Naive B cell (primary cell): Measurements from ENCODE around the gene CLASP1. TPM values are rescaled to one million over a fixed set of nuclear protein-coding genes. Genes with fewer than 3 reads are reported as not detected.
A peak's percentile ranks its signal among the peaks of the same experiment; 100 is the strongest.
"Not testable (repeated sequence)": the region's sequence is repeated elsewhere in the genome, so short reads cannot be mapped to it uniquely, and the experiment has no call there.

Experiments used
- ATAC-seq, 2 donors: fragments of 150-1000 bp; cut with Tn5 transposase; 2 replicates each; pipeline ENCODE4 v1.10.0; 2021; ENCODE audit warnings: low read depth in 2 of 2, mild to moderate bottlenecking in 2 of 2, moderate library complexity in 2 of 2
- DNase-seq: peaks from one replicate; pipeline ENCODE4 v3.0.0; 2022
- H3K27ac Mint-ChIP-seq, 6 donors: one replicate each; pipeline ENCODE4 v1.8.0; 2020 to 2022; ENCODE audit warnings: mild to moderate bottlenecking in 6 of 6, mixed read lengths in 6 of 6, moderate library complexity in 5 of 6, inconsistent platforms in 2 of 6
- H3K27me3 Mint-ChIP-seq, 3 donors: one replicate each; pipeline ENCODE4 v1.8.0; 2021 to 2022; ENCODE audit warnings: mixed read lengths in 3 of 3, mild to moderate bottlenecking in 1 of 3
- H3K36me3 Mint-ChIP-seq, 2 donors: one replicate each; pipeline ENCODE4 v1.8.0; 2020 to 2022; ENCODE audit warnings: mixed read lengths in 2 of 2, inconsistent platforms in 1 of 2, mild to moderate bottlenecking in 1 of 2
- H3K4me1 Mint-ChIP-seq, 3 donors: one replicate each; pipeline ENCODE4 v1.8.0; 2020 to 2022; ENCODE audit warnings: mixed read lengths in 3 of 3, inconsistent platforms in 1 of 3, mild to moderate bottlenecking in 1 of 3, moderate library complexity in 1 of 3
- H3K4me3 Mint-ChIP-seq, 8 donors: one replicate each; pipeline ENCODE4 v1.8.0; 2020 to 2022; ENCODE audit warnings: mild to moderate bottlenecking in 8 of 8, mixed read lengths in 8 of 8, moderate library complexity in 8 of 8, inconsistent platforms in 2 of 8
- H3K9me3 Mint-ChIP-seq, 7 donors: one replicate each; pipeline ENCODE4 v1.8.0; 2020 to 2022; ENCODE audit warnings: mixed read lengths in 7 of 7, mild to moderate bottlenecking in 5 of 7, inconsistent platforms in 2 of 7, moderate library complexity in 1 of 7
- polyA plus RNA-seq, 6 donors: library from polyadenylated mRNA; unstranded; fragments of 300-500 nt; fragmentation: Illumina TruSeq; gene quantifications; one replicate each; pipeline ENCODE4 v1.2.3, GENCODE V29; 2021; ENCODE audit warnings: low read depth in 6 of 6

The CLASP1 gene
- polyA plus RNA-seq, 6 donors from 2014 or later, result 4.6 to 24.1 (median 13.5) TPM

DNA sequence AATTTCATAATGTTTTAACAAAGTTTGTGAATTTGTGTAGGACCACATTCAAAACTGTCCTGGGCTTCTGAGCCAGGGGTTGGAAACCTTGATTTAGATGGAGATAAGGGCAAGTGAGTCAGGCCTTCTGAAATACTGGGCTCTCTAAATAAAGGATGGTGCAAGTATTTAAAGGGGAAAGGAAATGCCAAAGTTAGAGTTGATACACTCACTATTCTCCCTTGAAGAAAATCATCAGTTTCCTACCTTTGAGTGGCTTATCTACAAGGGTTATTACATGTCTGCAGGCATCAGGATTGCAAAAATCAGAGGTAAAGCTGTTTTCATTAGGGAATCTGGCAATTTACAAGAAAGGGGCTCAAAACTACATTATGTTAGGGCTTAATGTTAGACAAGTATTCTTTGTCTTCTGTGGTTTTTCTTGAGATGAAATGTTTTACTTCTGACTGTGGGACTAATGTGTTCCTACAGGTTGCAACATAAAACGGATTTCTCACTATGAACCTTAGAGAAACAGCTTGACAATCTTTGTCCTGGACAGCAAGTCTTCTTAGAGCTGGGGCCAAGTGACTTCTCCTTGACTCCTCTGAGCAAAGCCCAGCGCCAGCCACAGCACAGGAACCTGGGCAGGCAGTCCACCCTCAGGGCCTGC lies 87.5 kb downstream of the CLASP1 start:
- Mint-ChIP-seq H3K4me3 (no peak overlapping the region), H3K27ac (no peak overlapping the region), H3K36me3 (peaks cover 7 to 12% of the 10 kb centered on the region in 2 donors), H3K9me3 (peaks cover 0 to 15% (median 4%) of the 10 kb centered on the region in 7 donors), H3K4me1 (peaks cover 13 to 64% (median 35%) of the 10 kb centered on the region in 3 donors), H3K27me3 (no peaks in the 10 kb centered on the region)
- no peak for DNase-seq
- ATAC-seq, result no peak

DNA sequence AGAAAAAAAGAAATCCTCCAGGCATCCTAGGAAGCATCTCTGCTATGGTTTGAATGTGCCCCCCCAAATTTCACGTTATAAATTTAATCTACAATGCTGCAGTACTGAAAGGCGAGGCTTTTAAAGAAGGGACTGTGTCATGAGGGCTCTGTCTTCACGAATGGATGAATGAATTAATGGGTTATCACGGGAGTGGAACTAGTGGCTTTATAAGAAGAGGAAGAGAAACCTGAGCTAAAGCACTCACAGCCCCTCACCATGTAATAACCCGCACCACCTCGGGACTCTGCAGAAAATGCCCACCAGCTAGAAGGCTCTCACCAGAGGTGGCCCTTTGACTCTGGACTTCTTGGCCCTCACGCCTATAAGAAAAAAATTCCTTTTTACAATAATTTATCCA lies 90.9 kb downstream of the CLASP1 start:
- peak overlapping the region in 4 of 8 donors; percentile 7 to 65 (median 60) for H3K4me3 Mint-ChIP-seq
- peak; percentile 35 for DNase-seq
- H3K27ac Mint-ChIP-seq, result peak overlapping the region in 5 of 6 donors; percentile 4 to 57 (median 16)
- no peaks in the 10 kb centered on the region for H3K27me3 Mint-ChIP-seq
- ATAC-seq, result peak; percentile 98
- peaks cover 23 to 50% (median 37%) of the 10 kb centered on the region in 3 donors for H3K4me1 Mint-ChIP-seq
- peaks cover 0 to 2% (median 0%) of the 10 kb centered on the region in 7 donors for H3K9me3 Mint-ChIP-seq
- H3K36me3 Mint-ChIP-seq, result peaks cover 0 to 5% of the 10 kb centered on the region in 2 donors

GRCh38 chr2:121555008-121555407 lies 94.3 kb downstream of the CLASP1 start:
- Mint-ChIP-seq H3K36me3 (peaks cover 0 to 5% of the 10 kb centered on the region in 2 donors), H3K27ac (peak overlapping the region in 3 of 6 donors; percentile 11 to 63 (median 61)), H3K9me3 (peaks cover 0 to 5% (median 0%) of the 10 kb centered on the region in 7 donors), H3K4me1 (peaks cover 53 to 66% (median 64%) of the 10 kb centered on the region in 3 donors), H3K27me3 (no peaks in the 10 kb centered on the region), H3K4me3 (no peak overlapping the region)
- ATAC-seq (no peak), DNase-seq (no peak)

DNA sequence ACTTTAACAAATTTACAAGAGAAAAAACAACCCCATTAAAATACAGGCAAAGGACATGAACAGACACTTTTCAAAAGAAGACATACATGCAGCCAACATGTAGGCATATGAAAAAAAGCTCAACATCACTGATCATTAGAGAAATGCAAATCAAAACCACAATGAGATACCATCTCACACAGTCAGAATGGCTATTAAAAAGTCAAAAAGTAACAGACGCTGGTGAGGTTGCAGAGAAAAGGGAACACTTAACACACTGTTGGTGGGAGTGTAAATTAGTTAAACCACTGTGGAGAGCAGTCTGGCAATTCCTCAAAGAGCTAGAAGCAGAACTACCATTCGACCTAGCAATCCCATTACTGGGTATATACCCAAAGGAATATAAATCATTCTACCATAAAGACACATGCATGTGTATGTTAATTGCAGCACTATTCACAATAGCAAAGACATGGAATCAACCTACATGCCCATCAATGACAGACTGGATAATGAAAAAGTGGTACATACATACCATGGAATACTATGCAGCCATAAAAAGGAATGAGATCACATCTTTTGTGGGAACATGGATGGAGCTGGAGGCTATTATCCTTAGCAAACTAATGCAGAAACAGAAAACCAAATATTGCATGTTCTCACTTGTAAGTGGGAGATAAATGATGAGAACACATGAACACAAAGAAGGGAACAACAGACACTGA lies 96.6 kb downstream of the CLASP1 start:
- Mint-ChIP-seq H3K9me3 (peaks cover 0 to 13% (median 3%) of the 10 kb centered on the region in 7 donors), H3K27ac (peak overlapping the region in 1 of 6 donors; percentile 91), H3K36me3 (peaks cover 7 to 10% of the 10 kb centered on the region in 2 donors), H3K4me1 (peaks cover 62 to 71% (median 68%) of the 10 kb centered on the region in 3 donors), H3K4me3 (peak overlapping the region in 1 of 8 donors; percentile 36)
- not testable (repeated sequence) for H3K27me3 Mint-ChIP-seq, ATAC-seq, DNase-seq

GRCh38 chr2:121550669-121551068 lies 98.6 kb downstream of the CLASP1 start:
- Mint-ChIP-seq H3K36me3 (peaks cover 7 to 10% of the 10 kb centered on the region in 2 donors), H3K9me3 (peaks cover 0 to 13% (median 3%) of the 10 kb centered on the region in 7 donors), H3K4me1 (peaks cover 69 to 70% (median 69%) of the 10 kb centered on the region in 3 donors), H3K4me3 (peak overlapping the region in 1 of 8 donors; percentile 26), H3K27me3 (no peaks in the 10 kb centered on the region), H3K27ac (peak overlapping the region in 1 of 6 donors; percentile 1)
- DNase-seq (no peak), ATAC-seq (no peak)

GRCh38 chr2:121547646-121548045 lies 101.6 kb downstream of the CLASP1 start:
- Mint-ChIP-seq H3K4me1 (peaks cover 63 to 66% (median 64%) of the 10 kb centered on the region in 3 donors), H3K4me3 (peak overlapping the region in 6 of 8 donors; percentile 6 to 59 (median 26)), H3K27ac (peak overlapping the region in 2 of 6 donors; percentile 33 to 90), H3K27me3 (no peaks in the 10 kb centered on the region), H3K9me3 (peaks cover 0 to 13% (median 3%) of the 10 kb centered on the region in 7 donors), H3K36me3 (peaks cover 6 to 7% of the 10 kb centered on the region in 2 donors)
- no peak for DNase-seq
- ATAC-seq, result peak in 1 of 2 donors; percentile 56

- H3K4me1 Mint-ChIP-seq, result peaks cover 47 to 49% (median 47%) of the 10 kb centered on the region in 3 donors
- peak overlapping the region in 2 of 8 donors; percentile 33 to 49 for H3K4me3 Mint-ChIP-seq
- no peaks in the 10 kb centered on the region for H3K27me3 Mint-ChIP-seq
- DNase-seq (no peak), ATAC-seq (no peak)
- peaks cover 6 to 7% of the 10 kb centered on the region in 2 donors for H3K36me3 Mint-ChIP-seq
- peak overlapping the region in 1 of 6 donors; percentile 66 for H3K27ac Mint-ChIP-seq
- peaks cover 0 to 13% (median 3%) of the 10 kb centered on the region in 7 donors for H3K9me3 Mint-ChIP-seq
Observed at GRCh38 chr2:121545913-121546312, 103.3 kb downstream of the CLASP1 start.

- Mint-ChIP-seq H3K27me3 (no peaks in the 10 kb centered on the region), H3K9me3 (peaks cover 0 to 13% (median 3%) of the 10 kb centered on the region in 7 donors), H3K4me1 (peaks cover 40 to 47% (median 43%) of the 10 kb centered on the region in 3 donors), H3K36me3 (peaks cover 6 to 7% of the 10 kb centered on the region in 2 donors), H3K4me3 (no peak overlapping the region), H3K27ac (no peak overlapping the region)
- ATAC-seq (no peak), DNase-seq (no peak)
Observed at GRCh38 chr2:121545257-121545656, 104.0 kb downstream of the CLASP1 start.

DNA sequence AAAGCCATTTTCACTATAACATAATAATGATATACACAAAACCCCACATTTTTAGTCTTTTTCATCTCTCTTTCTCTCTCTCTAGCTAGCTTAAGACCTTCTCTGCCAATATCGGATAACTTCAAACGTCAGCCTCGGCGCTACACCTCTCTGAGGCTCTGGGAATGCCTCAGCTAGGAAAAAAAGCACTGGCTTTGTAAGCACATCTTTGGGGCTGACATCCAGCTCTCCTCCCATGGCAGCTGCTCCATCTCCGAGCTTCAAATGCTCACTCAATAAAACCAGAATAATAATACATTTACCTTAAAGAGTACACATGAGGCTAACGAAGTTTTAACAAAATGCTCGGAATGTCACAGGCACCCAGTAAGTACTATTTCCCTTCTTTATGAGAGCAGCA lies 107.8 kb downstream of the CLASP1 start:
- DNase-seq (no peak), ATAC-seq (no peak)
- Mint-ChIP-seq H3K9me3 (no peaks in the 10 kb centered on the region), H3K4me1 (peaks cover 25 to 49% (median 40%) of the 10 kb centered on the region in 3 donors), H3K4me3 (no peak overlapping the region), H3K36me3 (no peaks in the 10 kb centered on the region), H3K27ac (no peak overlapping the region), H3K27me3 (no peaks in the 10 kb centered on the region)

DNA sequence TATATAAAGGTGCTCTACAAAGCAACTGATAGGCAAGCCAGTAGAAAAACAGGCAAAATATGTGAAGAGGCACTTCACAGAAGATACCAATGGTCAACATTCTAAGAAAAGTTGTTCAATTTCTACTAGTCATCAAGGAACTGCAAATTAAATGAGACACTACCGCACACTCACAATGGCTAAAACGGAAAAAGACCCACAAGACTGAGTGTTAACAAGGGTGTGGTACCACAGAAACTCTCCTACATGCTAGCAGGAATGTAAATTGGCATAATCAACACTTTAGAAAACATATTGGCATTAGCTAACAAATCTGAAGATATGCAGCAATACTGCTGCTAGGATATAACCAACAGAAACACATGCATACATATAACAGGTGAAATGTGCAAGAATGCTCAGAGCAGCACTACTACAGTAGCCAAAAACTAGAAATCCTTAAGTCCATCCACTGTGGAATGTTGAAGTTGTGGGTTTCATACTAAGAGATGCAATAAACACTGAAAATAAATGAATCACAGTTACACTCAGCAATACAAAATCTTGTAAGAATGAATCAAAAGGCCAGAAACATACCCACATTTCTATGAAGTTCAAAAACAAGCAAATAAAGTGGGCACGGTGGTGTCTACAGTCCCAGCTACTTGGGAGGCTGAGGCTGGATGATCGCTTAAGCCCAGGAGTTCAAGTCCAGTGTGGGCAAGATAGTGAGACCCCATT lies 109.4 kb downstream of the CLASP1 start:
- peak overlapping the region in 1 of 8 donors; percentile 11 for H3K4me3 Mint-ChIP-seq
- H3K27ac Mint-ChIP-seq, result peak overlapping the region in 2 of 6 donors; percentile 9 to 54
- peaks cover 20 to 41% (median 36%) of the 10 kb centered on the region in 3 donors for H3K4me1 Mint-ChIP-seq
- ATAC-seq (no peak), DNase-seq (no peak)
- no peaks in the 10 kb centered on the region for H3K27me3 Mint-ChIP-seq
- H3K9me3 Mint-ChIP-seq, result no peaks in the 10 kb centered on the region
- no peaks in the 10 kb centered on the region for H3K36me3 Mint-ChIP-seq

GRCh38 chr2:121536850-121537557 lies 112.3 kb downstream of the CLASP1 start:
- DNase-seq (no peak), ATAC-seq (no peak)
- no peaks in the 10 kb centered on the region for H3K36me3 Mint-ChIP-seq
- no peaks in the 10 kb centered on the region for H3K9me3 Mint-ChIP-seq
- peaks cover 19 to 53% (median 41%) of the 10 kb centered on the region in 3 donors for H3K4me1 Mint-ChIP-seq
- H3K27ac Mint-ChIP-seq, result peak overlapping the region in 1 of 6 donors; percentile 5
- no peak overlapping the region for H3K4me3 Mint-ChIP-seq
- no peaks in the 10 kb centered on the region for H3K27me3 Mint-ChIP-seq

GRCh38 chr2:121536347-121536746 lies 112.9 kb downstream of the CLASP1 start:
- ATAC-seq (no peak), DNase-seq (no peak)
- H3K27ac Mint-ChIP-seq, result peak overlapping the region in 2 of 6 donors; percentile 5 to 15
- no peaks in the 10 kb centered on the region for H3K36me3 Mint-ChIP-seq
- no peak overlapping the region for H3K4me3 Mint-ChIP-seq
- peaks cover 19 to 58% (median 43%) of the 10 kb centered on the region in 3 donors for H3K4me1 Mint-ChIP-seq
- H3K27me3 Mint-ChIP-seq, result no peaks in the 10 kb centered on the region
- no peaks in the 10 kb centered on the region for H3K9me3 Mint-ChIP-seq
